CD4-positive, alpha-beta T cell treated with Interleukin-21 for 1 hour (primary cell): ENCODE results near the gene GPR148.
A peak's percentile ranks its signal among the peaks of the same experiment; 100 is the strongest.
"Not testable (repeated sequence)": the region's sequence is repeated elsewhere in the genome, so short reads cannot be mapped to it uniquely, and the experiment has no call there.

Experiments
- DNase-seq: peaks from one replicate; pipeline ENCODE4 v3.0.0-alpha.2; 2020

GPR148 gene, protein sequence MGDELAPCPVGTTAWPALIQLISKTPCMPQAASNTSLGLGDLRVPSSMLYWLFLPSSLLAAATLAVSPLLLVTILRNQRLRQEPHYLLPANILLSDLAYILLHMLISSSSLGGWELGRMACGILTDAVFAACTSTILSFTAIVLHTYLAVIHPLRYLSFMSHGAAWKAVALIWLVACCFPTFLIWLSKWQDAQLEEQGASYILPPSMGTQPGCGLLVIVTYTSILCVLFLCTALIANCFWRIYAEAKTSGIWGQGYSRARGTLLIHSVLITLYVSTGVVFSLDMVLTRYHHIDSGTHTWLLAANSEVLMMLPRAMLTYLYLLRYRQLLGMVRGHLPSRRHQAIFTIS

GRCh38 chr2:130728549-130729316 lies at the start of gene GPR148:
Gene GPR148 (plus strand): TSS chr2:130729070. CDS start chr2:130729152, 82 bp downstream.
- peak; percentile 7 for DNase-seq

- not testable (repeated sequence) for DNase-seq
Measured at GRCh38 chr2:130692041-130692770, 36.7 kb upstream of the GPR148 start.

DNA sequence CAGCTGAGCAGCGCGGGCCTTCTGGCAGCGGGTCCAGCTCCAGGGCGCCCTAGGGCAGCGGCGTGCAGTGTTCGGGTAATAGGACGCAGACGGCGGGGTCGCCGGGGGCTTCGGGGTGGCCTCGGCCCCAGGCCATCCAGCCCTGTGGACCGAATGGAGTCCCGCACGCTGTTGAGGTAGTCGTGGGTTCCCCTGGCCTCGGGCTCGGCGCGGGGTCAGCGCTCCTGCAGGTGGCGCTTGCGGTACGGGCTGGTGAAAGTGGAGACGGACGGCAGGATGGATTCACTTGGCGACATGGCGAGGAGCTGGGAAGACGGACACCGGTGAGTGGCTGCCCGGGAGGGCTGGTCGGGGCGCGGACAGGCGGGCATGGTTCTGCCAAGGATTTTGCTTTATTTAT lies 35.4 kb upstream of the GPR148 start:
- DNase-seq: peak; percentile 4

DNA sequence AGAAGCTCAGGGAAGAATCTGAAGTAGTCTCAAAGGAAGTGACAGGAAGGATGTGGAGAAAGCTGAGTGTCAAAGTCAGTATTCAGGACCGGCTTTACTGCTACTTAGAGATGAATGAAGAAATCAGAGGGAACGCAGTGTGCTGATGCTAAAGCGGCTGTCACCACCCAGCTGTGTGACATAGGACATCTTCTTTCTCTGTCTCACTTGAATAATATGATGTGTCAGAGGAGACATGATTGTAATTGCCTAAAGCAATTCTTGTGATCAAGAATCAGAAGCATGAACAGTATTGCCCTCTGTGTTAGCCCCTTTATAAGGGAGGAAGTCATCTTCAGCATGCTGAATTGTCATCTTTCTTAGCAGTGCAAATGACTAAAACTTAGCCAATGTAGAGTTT lies 25.6 kb upstream of the GPR148 start:
- not testable (repeated sequence) for DNase-seq

- not testable (repeated sequence) for DNase-seq
Measured at GRCh38 chr2:130714795-130715194, 14.1 kb upstream of the GPR148 start.

GRCh38 chr2:130720036-130720435 lies 8.8 kb upstream of the GPR148 start:
- DNase-seq: no peak

GRCh38 chr2:130720528-130720927 lies 8.3 kb upstream of the GPR148 start:
- no peak for DNase-seq

- no peak for DNase-seq
Measured at GRCh38 chr2:130724455-130724854, 4.4 kb upstream of the GPR148 start.

DNA sequence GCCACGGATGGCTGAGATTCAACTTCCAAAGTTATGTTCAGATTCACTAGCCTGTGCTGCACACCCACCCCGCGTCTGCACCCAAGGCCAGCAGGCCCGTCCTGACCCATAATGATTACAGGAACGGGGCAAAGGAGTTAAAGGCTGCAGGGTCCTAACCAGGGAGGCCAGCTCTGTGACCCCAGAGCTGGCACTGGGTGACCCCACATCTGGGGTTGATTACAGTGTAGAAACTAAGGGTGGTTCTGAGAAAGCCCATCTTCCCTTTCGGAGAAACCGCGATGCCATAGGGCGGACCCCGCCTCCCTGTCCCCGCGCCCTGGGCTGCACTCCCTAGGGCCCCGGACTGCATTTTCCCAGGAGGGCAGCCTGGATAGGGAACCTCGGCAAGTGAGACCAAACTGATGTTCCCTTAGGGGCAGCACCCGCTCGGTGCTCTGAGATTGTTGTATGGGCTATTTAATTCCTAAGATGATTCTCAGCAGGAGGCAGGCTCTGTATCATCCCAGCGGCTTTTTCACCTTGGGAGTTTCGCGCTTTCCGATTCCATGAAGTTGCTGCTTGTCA lies 2.2 kb upstream of the GPR148 start:
- no peak for DNase-seq

DNA sequence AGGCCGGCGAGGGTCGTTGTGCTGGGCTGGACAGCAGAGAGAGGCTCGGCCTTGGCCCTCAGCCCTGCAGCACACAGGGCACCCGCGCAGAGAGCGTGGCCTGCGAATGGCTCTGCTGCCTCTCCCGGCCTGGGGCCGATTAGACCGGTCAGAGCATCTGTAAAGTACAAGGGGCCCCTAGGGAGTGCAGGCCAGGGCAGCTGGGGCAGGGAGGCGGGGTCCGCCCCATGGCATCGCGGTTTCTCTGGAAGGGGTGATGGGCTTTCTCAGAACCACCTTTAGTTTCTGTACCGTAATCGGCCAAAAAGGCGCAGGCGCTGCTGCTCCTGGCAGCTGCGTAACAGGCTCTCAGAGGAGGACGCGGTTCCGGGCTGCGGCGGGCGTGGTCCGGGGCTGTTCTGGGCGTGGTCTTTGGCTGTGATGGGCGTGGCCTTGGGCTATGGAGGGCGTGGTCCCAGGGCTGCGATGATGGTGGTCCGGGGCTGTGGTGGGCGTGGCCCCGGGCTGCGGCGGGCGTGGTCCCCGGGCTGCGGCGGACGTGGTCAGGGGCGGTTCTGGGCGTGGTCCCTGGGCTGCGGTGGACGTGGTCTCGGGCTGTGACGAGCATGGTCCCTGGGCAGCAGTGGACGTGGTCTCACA lies 1.5 kb upstream of the GPR148 start:
- DNase-seq: peak; percentile 95

DNA sequence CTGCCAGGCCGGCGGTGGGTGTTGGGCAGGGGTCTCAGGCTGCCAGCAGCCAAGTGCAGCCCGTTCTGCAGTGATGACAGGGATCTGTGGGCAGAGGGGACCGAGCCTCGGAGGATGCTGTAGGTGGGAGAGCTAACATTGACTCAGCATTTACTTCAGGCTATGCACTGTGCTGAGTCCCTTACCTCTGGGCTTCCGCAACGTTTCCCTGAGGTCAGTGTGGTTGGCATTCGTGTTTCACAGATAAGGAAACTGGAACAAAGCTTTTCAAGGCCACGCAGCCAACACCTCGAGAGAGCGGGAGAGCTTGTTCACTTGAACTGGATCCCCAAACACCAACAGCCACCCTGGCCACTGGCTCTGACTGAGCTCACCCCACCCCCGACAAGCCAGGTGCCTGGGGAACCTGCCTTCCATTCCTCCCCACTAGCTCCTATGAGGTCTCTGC lies 839 bp upstream of the GPR148 start:
- DNase-seq: peak; percentile 61

DNA sequence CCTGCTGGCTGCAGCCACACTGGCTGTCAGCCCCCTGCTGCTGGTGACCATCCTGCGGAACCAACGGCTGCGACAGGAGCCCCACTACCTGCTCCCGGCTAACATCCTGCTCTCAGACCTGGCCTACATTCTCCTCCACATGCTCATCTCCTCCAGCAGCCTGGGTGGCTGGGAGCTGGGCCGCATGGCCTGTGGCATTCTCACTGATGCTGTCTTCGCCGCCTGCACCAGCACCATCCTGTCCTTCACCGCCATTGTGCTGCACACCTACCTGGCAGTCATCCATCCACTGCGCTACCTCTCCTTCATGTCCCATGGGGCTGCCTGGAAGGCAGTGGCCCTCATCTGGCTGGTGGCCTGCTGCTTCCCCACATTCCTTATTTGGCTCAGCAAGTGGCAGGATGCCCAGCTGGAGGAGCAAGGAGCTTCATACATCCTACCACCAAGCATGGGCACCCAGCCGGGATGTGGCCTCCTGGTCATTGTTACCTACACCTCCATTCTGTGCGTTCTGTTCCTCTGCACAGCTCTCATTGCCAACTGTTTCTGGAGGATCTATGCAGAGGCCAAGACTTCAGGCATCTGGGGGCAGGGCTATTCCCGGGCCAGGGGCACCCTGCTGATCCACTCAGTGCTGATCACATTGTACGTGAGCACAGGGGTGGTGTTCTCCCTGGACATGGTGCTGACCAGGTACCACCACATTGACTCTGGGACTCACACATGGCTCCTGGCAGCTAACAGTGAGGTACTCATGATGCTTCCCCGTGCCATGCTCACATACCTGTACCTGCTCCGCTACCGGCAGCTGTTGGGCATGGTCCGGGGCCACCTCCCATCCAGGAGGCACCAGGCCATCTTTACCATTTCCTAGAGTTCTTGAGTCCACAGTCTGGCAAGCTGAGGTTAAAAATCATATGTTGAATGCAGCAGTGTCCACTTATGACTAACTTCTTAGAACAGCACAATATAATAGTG lies 741 bp downstream of the GPR148 start:
- DNase-seq: peak; percentile 9

GRCh38 chr2:130732257-130732656 lies 3.4 kb downstream of the GPR148 start:
- DNase-seq: not testable (repeated sequence)

- DNase-seq: no peak
Measured at GRCh38 chr2:130735200-130735599, 6.3 kb downstream of the GPR148 start.

- DNase-seq: no peak
Measured at GRCh38 chr2:130736487-130736886, 7.6 kb downstream of the GPR148 start.

GRCh38 chr2:130737592-130737991 lies 8.7 kb downstream of the GPR148 start:
- no peak for DNase-seq

DNA sequence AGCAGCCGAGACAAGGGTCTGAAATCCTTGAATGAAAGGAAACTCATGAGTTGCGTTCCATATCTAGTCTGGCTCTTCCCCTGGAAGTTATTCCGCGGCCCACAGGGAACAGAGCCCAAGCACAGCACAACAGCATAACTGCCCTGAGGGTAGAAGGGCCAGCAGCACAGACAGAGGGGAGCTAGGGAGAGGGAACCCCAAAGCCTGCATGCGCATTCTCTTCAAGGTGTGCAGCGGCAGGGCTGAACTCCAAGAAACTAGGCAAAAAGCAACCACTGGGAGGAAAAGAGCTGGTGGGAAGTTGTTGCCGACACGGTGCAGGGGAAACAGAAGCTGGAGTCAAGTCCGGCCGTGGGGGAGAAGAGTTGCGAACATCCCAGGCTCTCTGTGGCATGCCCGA lies 11.8 kb downstream of the GPR148 start:
- no peak for DNase-seq

- DNase-seq: no peak
Measured at GRCh38 chr2:130743278-130743677, 14.4 kb downstream of the GPR148 start.

GRCh38 chr2:130744287-130745117 lies 15.6 kb downstream of the GPR148 start:
- DNase-seq: no peak

DNA sequence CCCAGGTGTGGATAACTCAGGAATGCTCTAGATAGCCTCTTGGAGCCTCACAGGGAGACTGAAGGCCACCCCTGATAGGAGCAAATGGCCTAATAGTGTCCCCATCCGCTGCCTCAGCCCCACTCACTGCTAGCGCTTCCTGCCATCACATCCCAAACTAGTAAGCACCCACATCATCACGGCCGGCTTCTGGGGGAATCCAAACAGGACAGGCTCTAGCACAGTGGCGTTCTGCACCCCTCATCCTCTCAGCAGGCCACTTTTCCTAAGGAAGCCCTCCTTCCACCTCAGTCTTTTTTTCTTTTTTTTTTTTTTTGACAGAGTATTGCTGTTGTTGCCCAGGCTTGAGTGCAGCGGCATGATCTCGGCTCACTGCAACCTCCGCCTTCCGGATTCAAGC lies 20.2 kb downstream of the GPR148 start:
- no peak for DNase-seq
